K562 (cell line): ENCODE data around the gene DGKZ. TPM values are rescaled to one million over a fixed set of nuclear protein-coding genes. Genes with fewer than 3 reads are reported as not detected.

Source experiments
- DACH1 ChIP-seq: fragments of 450-650 bp; IDR thresholded peaks from 2 replicates; pipeline ENCODE4 v1.6.1; 2018; ENCODE audit not compliant: partially characterized antibody
- ESRRA ChIP-seq: fragments of 450-650 bp; IDR thresholded peaks from 2 replicates; pipeline ENCODE4 v1.6.1; 2014; ENCODE audit warnings: low read depth, mild to moderate bottlenecking, moderate library complexity, borderline replicate concordance
- FOXM1 ChIP-seq, 2 experiments: fragments of 450-650 bp in 1 of 2; sonication (generic) in 1 of 2; formaldehyde crosslinking in 1 of 2; IDR thresholded peaks; 2 replicates each; pipeline versions ENCODE4 v1.6.1 to v1.9.0; 2017 to 2022; ENCODE audit warnings: low read depth in 2 of 2, mild to moderate bottlenecking in 2 of 2, missing genetic modification reagents in 1 of 2, moderate library complexity in 1 of 2
- NELFE ChIP-seq: IDR thresholded peaks from 2 replicates; pipeline ENCODE4 v1.6.1; 2011; ENCODE audit warnings: mild to moderate bottlenecking; ENCODE audit not compliant: insufficient read depth, insufficient read length
- PCBP1 ChIP-seq: fragments of 200-400 bp; formaldehyde crosslinking; IDR thresholded peaks from 2 replicates; pipeline ENCODE4 v1.6.1; 2018; ENCODE audit warnings: mild to moderate bottlenecking, low read depth, low read length; ENCODE audit not compliant: poor library complexity, severe bottlenecking
- PHF20 ChIP-seq: fragments of 450-650 bp; IDR thresholded peaks from 2 replicates; pipeline ENCODE4 v1.6.1; 2018; ENCODE audit not compliant: partially characterized antibody
- RB1 ChIP-seq: fragments of 450-650 bp; IDR thresholded peaks from 2 replicates; pipeline ENCODE4 v1.6.1; 2017; ENCODE audit warnings: low read depth, mild to moderate bottlenecking
- YY1 ChIP-seq, 3 experiments: IDR thresholded peaks; 2 replicates each; pipeline ENCODE4 v1.6.1; 2011; ENCODE audit warnings: low read length in 2 of 3, mild to moderate bottlenecking in 2 of 3, moderate library complexity in 2 of 3, borderline replicate concordance in 1 of 3, control low read depth in 1 of 3, low read depth in 1 of 3; ENCODE audit not compliant: insufficient read depth in 3 of 3, insufficient replicate concordance in 2 of 3, control insufficient read depth in 1 of 3, insufficient read length in 1 of 3; ENCODE audit errors: extremely low read depth in 1 of 3
- ZKSCAN1 ChIP-seq: fragments of 150-350 bp; IDR thresholded peaks from 2 replicates; pipeline ENCODE4 v1.6.1; 2016; ENCODE audit warnings: low read depth, low read length
- ZNF23 ChIP-seq: fragments of 250-450 bp; sonication (Bioruptor Pico); IDR thresholded peaks from 2 replicates; pipeline ENCODE4 v1.4.0; 2020; ENCODE audit warnings: mild to moderate bottlenecking
- ZNF407 ChIP-seq: fragments of 450-650 bp; IDR thresholded peaks from 2 replicates; pipeline ENCODE4 v1.6.1; 2016; ENCODE audit warnings: low read depth
- ZSCAN29 ChIP-seq: fragments of 450-650 bp; IDR thresholded peaks from 2 replicates; pipeline ENCODE4 v1.6.1; 2017
- polyA plus RNA-seq, 8 experiments: library from polyadenylated mRNA; depleted of rRNA in 4 of 8; stranded (reverse) in 5 of 8; unstranded in 3 of 8; fragments of >200 nt; fragmentation: Nextera tagmentation in 2 of 8; fragmentation: Illumina TruSeq in 1 of 8; extraction: Ambion mirVana in 2 of 8; extraction: Trizol in 1 of 8; gene quantifications; 2 replicates each; pipeline versions ENCODE4 v1.2.1 to v1.2.3, GENCODE V29; 2011 to 2014; ENCODE audit warnings: inconsistent platforms in 1 of 8, missing spikeins in 1 of 8
- total RNA-seq, 7 experiments: library from RNA; depleted of rRNA in 6 of 7; stranded (reverse); fragments of >200 nt in 6 of 7; fragmentation: Illumina TruSeq in 2 of 7; extraction: Trizol in 2 of 7; gene quantifications; 2 replicates each; pipeline versions ENCODE4 v1.2.1 to v1.2.3, GENCODE V29; 2011 to 2021; ENCODE audit warnings: low replicate concordance in 1 of 7

The DGKZ gene
- total and polyA plus RNA-seq, 9 of the 15 experiments (the other 6 are each of a cell fraction or from before 2014, with no cell fraction given), result 0.51 to 100 (median 44.2) TPM

GRCh38 chr11:46389450-46390330 is 42.4 kb downstream of the DGKZ start (continued):
- peak; percentile 61; the same call in 1 of the 2 replicates for TF ChIP-seq ZNF407
- no peak for TF ChIP-seq DACH1
- TF ChIP-seq ESRRA, result no peak
- TF ChIP-seq ZSCAN29, result no peak
- TF ChIP-seq YY1 (IDR thresholded peaks at IDR 0.05; ENCODE audit: borderline replicate concordance in 1 of 3, control insufficient read depth in 1 of 3, extremely low read depth in 1 of 3, insufficient read depth in 3 of 3, insufficient read length in 1 of 3, insufficient replicate concordance in 2 of 3, low read depth in 1 of 3, low read length in 2 of 3), result peak in 1 of 3 experiments; percentile 55
- no peak for TF ChIP-seq NELFE
- no peak for TF ChIP-seq FOXM1 (IDR thresholded peaks at IDR 0.05; ENCODE audit: low read depth)
- peak; percentile 80; the same call in 1 of the 2 replicates for TF ChIP-seq FOXM1 (CRISPR knock-in tag; IDR thresholded peaks at IDR 0.05; ENCODE audit: low read depth)
- TF ChIP-seq ZNF23, result no peak
- TF ChIP-seq PCBP1, result peak; percentile 24
- TF ChIP-seq ZKSCAN1, result no peak
- peak; percentile 68 for TF ChIP-seq RB1
- TF ChIP-seq PHF20, result peak; percentile 26
